Measurements from ENCODE around the gene CSTF2T. TPM values are rescaled to one million over a fixed set of nuclear protein-coding genes. Genes with fewer than 3 reads are reported as not detected.

CSTF2T gene
- total and polyA plus RNA-seq, 2 of the 13 experiments (the other 11 are each of a cell fraction or from before 2014, with no cell fraction given): 1.4 to 7.2 TPM

DNA sequence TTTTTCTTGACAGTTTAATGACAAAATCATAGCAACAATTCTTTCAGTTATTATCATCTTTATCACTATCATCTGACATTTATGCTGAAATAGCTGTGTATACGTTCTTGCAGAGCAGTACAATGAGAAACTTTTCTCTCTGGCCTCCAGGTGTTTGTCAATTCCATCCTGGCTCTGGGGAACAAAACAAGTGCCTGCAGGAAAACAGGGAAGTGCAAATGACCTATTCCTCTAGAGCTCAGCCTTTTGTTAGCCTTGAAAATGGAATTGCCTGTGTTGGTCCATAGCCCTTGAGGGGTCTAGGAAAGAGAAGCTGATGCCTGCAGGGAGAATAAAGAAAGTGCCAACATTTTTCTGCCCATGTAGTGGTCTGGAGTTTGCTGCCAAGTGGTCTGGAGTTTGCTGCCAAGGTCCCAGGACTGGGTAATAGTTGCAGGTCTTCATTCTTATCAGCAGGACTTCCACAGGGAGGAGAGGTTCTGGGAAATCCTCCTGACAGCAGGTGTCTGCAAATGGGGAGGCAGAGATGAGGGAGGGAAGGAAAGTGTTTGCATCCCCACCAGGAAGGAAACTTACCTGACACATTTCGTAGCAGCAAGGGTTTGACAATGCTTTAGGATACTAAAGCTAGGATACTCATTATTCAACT lies 10.1 kb upstream of the CSTF2T start:
- DNase-seq (ENCODE audit: low spot score) (no peak), FAIRE-seq (no peak), ATAC-seq (no peak)
- no peaks in the 10 kb centered on the region for H3K27me3 ChIP-seq (ENCODE audit: control insufficient read depth in 1 of 2, insufficient read depth in 2 of 2, low read length in 2 of 2)
- H3K4me3 ChIP-seq (replicated peaks in 1 of 3; ENCODE audit: insufficient read depth in 1 of 3, low read depth in 2 of 3, low read length in 3 of 3): no peak overlapping the region
- H3K36me3 ChIP-seq (replicated peaks in 1 of 2; ENCODE audit: control insufficient read depth in 1 of 2, insufficient read depth in 2 of 2, low read length in 2 of 2): no peaks in the 10 kb centered on the region
- WGBS (ENCODE audit: low lambda C conversion rate): 3% methylated on average over 2 of the region's 2 CpGs
- POLR2A ChIA-PET: no interaction called here
- H4K20me1 ChIP-seq (ENCODE audit: insufficient read depth, low read length): no peaks in the 10 kb centered on the region
- H3K79me2 ChIP-seq (ENCODE audit: insufficient read depth, low read length): no peaks in the 10 kb centered on the region
- no peak overlapping the region for H3K4me2 ChIP-seq (ENCODE audit: low read depth, low read length)
- H2AFZ ChIP-seq (ENCODE audit: low read length): no peak overlapping the region
- TF ChIP-seq, protein P1, sequence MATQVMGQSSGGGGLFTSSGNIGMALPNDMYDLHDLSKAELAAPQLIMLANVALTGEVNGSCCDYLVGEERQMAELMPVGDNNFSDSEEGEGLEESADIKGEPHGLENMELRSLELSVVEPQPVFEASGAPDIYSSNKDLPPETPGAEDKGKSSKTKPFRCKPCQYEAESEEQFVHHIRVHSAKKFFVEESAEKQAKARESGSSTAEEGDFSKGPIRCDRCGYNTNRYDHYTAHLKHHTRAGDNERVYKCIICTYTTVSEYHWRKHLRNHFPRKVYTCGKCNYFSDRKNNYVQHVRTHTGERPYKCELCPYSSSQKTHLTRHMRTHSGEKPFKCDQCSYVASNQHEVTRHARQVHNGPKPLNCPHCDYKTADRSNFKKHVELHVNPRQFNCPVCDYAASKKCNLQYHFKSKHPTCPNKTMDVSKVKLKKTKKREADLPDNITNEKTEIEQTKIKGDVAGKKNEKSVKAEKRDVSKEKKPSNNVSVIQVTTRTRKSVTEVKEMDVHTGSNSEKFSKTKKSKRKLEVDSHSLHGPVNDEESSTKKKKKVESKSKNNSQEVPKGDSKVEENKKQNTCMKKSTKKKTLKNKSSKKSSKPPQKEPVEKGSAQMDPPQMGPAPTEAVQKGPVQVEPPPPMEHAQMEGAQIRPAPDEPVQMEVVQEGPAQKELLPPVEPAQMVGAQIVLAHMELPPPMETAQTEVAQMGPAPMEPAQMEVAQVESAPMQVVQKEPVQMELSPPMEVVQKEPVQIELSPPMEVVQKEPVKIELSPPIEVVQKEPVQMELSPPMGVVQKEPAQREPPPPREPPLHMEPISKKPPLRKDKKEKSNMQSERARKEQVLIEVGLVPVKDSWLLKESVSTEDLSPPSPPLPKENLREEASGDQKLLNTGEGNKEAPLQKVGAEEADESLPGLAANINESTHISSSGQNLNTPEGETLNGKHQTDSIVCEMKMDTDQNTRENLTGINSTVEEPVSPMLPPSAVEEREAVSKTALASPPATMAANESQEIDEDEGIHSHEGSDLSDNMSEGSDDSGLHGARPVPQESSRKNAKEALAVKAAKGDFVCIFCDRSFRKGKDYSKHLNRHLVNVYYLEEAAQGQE (IDR thresholded peaks at IDR 0.05; ENCODE audit: borderline replicate concordance in 1 of 2, low read depth in 1 of 2, low read length in 2 of 2): no peak
- TF ChIP-seq KDM3A (CRISPR knock-in tag; IDR thresholded peaks at IDR 0.05; ENCODE audit: low read depth) (no peak), ZNF562 (CRISPR knock-in tag; IDR thresholded peaks at IDR 0.05; ENCODE audit: borderline replicate concordance) (no peak), ZNF563 (CRISPR knock-in tag; IDR thresholded peaks at IDR 0.05) (no peak), ZNF333 (CRISPR knock-in tag; IDR thresholded peaks at IDR 0.05; ENCODE audit: borderline replicate concordance) (no peak), ZNF513 (CRISPR knock-in tag; conservative IDR thresholded peaks at IDR 0.05) (no peak), ZNF296 (CRISPR knock-in tag; conservative IDR thresholded peaks at IDR 0.05) (no peak), ZNF775 (CRISPR knock-in tag; IDR thresholded peaks at IDR 0.05; ENCODE audit: borderline replicate concordance) (no peak), SRSF1 (optimal IDR thresholded peaks at IDR 0.05; ENCODE audit: low read depth, low read length) (no peak), GRHL1 (CRISPR knock-in tag; conservative IDR thresholded peaks at IDR 0.05) (no peak), GTF3A (CRISPR knock-in tag; conservative IDR thresholded peaks at IDR 0.05) (no peak)
- TF ChIP-seq, protein P2, sequence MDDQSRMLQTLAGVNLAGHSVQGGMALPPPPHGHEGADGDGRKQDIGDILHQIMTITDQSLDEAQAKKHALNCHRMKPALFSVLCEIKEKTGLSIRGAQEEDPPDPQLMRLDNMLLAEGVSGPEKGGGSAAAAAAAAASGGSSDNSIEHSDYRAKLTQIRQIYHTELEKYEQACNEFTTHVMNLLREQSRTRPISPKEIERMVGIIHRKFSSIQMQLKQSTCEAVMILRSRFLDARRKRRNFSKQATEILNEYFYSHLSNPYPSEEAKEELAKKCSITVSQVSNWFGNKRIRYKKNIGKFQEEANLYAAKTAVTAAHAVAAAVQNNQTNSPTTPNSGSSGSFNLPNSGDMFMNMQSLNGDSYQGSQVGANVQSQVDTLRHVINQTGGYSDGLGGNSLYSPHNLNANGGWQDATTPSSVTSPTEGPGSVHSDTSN (CRISPR knock-in tag; IDR thresholded peaks at IDR 0.05; ENCODE audit: borderline replicate concordance): no peak
- H3K4me1 ChIP-seq (ENCODE audit: insufficient read depth, low read length): no peaks in the 10 kb centered on the region
- in situ Hi-C loops (cut with HindIII; ENCODE audit: extremely low pct_ligation_motif_present, low pct_unique_long_range_greater_than_20kb): no loop called here
- no peak overlapping the region for H3K9ac ChIP-seq (ENCODE audit: insufficient read depth, low read depth, low read length)
- BruUV-seq (replicated peaks): no TSS peak
- no peak overlapping the region for H3K27ac ChIP-seq (ENCODE audit: extremely low read length, insufficient read depth, low read length)
- CTCF ChIA-PET (ENCODE audit: low intra/inter-chr PET ratio, low total read pairs): no interaction called here
- no peaks in the 10 kb centered on the region for H3K9me3 ChIP-seq (ENCODE audit: low read length)
- intact Hi-C loops (cut with micrococcal nuclease; ENCODE audit: unreplicated experiment): no loop called here
